Rectal smooth muscle tissue (tissue), 1 donor: ENCODE results near the gene IAH1.

Experiments
- H3K27ac ChIP-seq: one replicate; pipeline ENCODE4 v1.7.0; 2013; ENCODE audit warnings: low read depth, low read length, inconsistent platforms
- H3K27me3 ChIP-seq: one replicate; pipeline ENCODE4 v1.7.0; 2013; ENCODE audit warnings: low read length; ENCODE audit not compliant: control insufficient read depth, insufficient read depth
- H3K36me3 ChIP-seq: one replicate; pipeline ENCODE4 v1.7.0; 2013; ENCODE audit warnings: low read length; ENCODE audit not compliant: control insufficient read depth, insufficient read depth
- H3K4me1 ChIP-seq: one replicate; pipeline ENCODE4 v1.7.0; 2013; ENCODE audit warnings: low read length; ENCODE audit not compliant: control insufficient read depth, insufficient read depth
- H3K4me3 ChIP-seq: one replicate; pipeline ENCODE4 v1.7.0; 2013; ENCODE audit warnings: low read length
- H3K9ac ChIP-seq: one replicate; pipeline ENCODE4 v1.7.0; 2013; ENCODE audit warnings: low read length

Gene IAH1

GRCh38 chr2:9518163-9518562 is 43.8 kb downstream of the IAH1 start:
- H3K27me3 ChIP-seq: no peaks in the 10 kb centered on the region
- no peak overlapping the region for H3K27ac ChIP-seq
- H3K9ac ChIP-seq: no peak overlapping the region
- H3K4me3 ChIP-seq: no peak overlapping the region
- H3K4me1 ChIP-seq: no peaks in the 10 kb centered on the region
- H3K36me3 ChIP-seq: peaks cover 26% of the 10 kb centered on the region

DNA sequence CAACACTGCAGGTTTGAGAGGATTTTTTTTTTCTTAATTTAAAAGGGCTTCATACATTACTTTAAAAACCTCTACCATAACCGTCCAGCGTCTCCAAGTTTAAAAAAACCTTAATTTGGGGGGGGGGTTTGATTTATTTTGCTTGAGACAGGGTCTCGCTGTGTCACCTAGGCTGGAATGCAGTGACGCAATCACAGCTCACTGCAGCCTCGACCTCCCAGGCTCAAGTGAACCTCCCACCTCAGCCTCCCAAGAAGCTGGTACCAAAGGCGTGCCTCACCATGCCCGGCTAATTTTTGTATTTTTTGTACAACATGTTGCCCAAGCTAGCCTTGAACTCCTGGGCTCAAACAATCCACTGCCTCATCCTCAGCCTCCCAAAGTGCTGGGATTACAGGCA is 44.4 kb downstream of the IAH1 start:
- H3K9ac ChIP-seq: no peak overlapping the region
- H3K27me3 ChIP-seq: no peaks in the 10 kb centered on the region
- no peak overlapping the region for H3K27ac ChIP-seq
- no peaks in the 10 kb centered on the region for H3K4me1 ChIP-seq
- no peak overlapping the region for H3K4me3 ChIP-seq
- peaks cover 23% of the 10 kb centered on the region for H3K36me3 ChIP-seq

DNA sequence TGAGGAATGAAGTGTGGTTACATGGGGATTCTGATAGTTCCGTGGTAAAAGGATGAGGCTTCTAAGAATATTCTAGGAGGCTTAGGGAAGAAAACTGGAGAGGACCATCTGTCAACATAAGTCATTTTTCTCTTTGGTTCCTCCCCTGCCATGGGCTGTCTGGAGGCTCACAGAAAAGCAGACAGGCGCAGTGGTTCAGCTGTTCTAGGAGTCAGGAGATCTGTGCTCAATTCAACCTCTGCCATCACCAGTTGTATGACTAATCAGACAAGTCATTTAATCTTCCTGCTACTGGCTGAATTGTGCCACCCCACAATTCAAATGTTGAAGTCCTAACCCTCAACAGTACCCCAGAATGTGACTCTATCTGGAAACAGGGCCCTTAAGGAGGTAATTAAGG is 44.9 kb downstream of the IAH1 start:
- H3K9ac ChIP-seq: no peak overlapping the region
- no peak overlapping the region for H3K4me3 ChIP-seq
- H3K36me3 ChIP-seq: peaks cover 22% of the 10 kb centered on the region
- H3K27ac ChIP-seq: no peak overlapping the region
- no peaks in the 10 kb centered on the region for H3K4me1 ChIP-seq
- no peaks in the 10 kb centered on the region for H3K27me3 ChIP-seq

DNA sequence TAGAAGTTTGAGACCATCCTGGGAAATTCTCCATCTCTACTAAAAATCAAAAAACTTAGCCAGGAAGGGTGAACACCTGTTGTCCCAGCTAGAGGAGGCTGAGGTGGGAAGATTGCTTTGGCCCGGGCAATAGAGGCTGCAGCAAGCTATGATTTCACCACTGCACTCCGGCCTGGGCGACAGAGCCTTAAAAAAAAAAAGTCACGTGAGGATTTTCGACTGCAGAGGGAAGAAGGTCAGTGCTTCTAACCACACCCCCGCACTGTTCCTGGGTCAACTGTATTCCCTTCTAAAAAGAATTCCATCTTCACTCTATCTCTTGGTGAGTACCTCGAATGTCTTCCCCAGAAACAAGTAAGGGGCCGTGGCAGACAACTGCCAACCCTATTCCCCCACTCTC is 49.9 kb downstream of the IAH1 start:
- H3K27ac ChIP-seq: no peak overlapping the region
- H3K9ac ChIP-seq: no peak overlapping the region
- H3K4me3 ChIP-seq: no peak overlapping the region
- H3K36me3 ChIP-seq: peaks cover 12% of the 10 kb centered on the region
- no peaks in the 10 kb centered on the region for H3K4me1 ChIP-seq
- no peaks in the 10 kb centered on the region for H3K27me3 ChIP-seq

GRCh38 chr2:9525266-9525665 is 50.9 kb downstream of the IAH1 start:
- Histone ChIP-seq H3K36me3 (peaks cover 5% of the 10 kb centered on the region), H3K4me1 (no peaks in the 10 kb centered on the region), H3K27ac (no peak overlapping the region), H3K4me3 (no peak overlapping the region), H3K9ac (no peak overlapping the region), H3K27me3 (no peaks in the 10 kb centered on the region)

GRCh38 chr2:9527995-9528787 is 53.8 kb downstream of the IAH1 start:
- Histone ChIP-seq H3K4me3 (no peak overlapping the region), H3K9ac (no peak overlapping the region), H3K27ac (no peak overlapping the region), H3K27me3 (no peaks in the 10 kb centered on the region), H3K4me1 (no peaks in the 10 kb centered on the region), H3K36me3 (peaks cover 2% of the 10 kb centered on the region)

DNA sequence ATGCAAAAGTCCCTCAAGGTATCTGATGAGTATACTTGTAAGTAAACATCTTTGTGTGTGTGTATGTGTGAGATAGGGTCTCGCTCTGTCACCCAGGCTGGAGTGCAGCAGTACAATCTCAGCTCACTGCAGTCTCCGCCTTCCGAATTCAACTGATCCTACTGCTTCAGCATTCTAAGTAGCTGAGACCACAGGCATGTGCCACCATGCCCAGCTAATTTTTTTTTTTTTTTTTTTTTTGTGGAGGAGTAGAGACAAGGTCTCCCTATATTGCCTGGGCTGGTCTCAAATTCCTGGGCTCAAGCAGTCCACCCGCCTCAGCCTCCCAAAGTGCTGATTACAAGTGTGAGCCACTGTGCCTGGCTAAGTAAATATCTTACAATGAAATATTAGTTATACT is 58.1 kb downstream of the IAH1 start:
- H3K4me3 ChIP-seq: no peak overlapping the region
- no peak overlapping the region for H3K27ac ChIP-seq
- no peaks in the 10 kb centered on the region for H3K27me3 ChIP-seq
- H3K4me1 ChIP-seq: no peaks in the 10 kb centered on the region
- no peaks in the 10 kb centered on the region for H3K36me3 ChIP-seq
- no peak overlapping the region for H3K9ac ChIP-seq

DNA sequence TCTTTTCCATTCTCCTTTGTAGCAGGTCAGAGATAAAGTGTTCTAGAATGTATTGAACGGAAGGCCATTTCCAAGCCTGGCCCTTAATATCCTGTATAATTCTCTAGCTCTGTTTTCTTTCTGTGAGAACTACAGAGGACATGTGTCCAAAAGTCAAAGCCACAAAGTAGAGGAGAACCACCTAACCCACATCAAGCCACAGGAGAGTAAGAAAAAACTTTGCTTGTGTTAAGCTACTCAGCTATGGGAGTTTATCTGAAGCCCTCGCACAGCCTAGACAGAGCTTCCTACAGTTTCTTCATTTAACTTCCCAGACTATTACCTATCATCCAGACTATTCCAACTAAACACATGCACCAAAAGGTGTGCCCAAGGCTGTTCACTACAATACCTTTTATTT is 59.3 kb downstream of the IAH1 start:
- H3K4me1 ChIP-seq: no peaks in the 10 kb centered on the region
- no peaks in the 10 kb centered on the region for H3K36me3 ChIP-seq
- no peak overlapping the region for H3K9ac ChIP-seq
- no peak overlapping the region for H3K4me3 ChIP-seq
- H3K27me3 ChIP-seq: no peaks in the 10 kb centered on the region
- H3K27ac ChIP-seq: no peak overlapping the region

DNA sequence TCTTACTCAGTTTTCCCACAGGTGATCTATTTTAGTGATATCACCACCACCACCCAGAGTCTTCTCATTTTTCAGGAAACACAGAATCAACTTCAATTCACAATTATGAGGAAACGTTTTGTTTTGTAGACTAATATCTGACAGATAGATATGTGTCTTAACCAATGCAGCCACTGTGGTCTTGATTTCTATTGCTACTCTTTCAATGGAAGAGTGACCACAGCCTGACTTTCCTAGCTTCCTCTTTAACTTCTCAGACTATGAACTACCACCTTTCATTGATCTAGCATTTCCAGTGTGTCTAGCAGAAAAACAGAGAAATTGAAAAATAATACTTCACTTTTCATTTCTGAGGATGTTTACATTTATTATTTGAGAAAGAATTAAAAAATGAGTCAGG is 60.8 kb downstream of the IAH1 start:
- Histone ChIP-seq H3K27ac (no peak overlapping the region), H3K4me3 (no peak overlapping the region), H3K36me3 (no peaks in the 10 kb centered on the region), H3K4me1 (no peaks in the 10 kb centered on the region), H3K9ac (no peak overlapping the region), H3K27me3 (no peaks in the 10 kb centered on the region)

DNA sequence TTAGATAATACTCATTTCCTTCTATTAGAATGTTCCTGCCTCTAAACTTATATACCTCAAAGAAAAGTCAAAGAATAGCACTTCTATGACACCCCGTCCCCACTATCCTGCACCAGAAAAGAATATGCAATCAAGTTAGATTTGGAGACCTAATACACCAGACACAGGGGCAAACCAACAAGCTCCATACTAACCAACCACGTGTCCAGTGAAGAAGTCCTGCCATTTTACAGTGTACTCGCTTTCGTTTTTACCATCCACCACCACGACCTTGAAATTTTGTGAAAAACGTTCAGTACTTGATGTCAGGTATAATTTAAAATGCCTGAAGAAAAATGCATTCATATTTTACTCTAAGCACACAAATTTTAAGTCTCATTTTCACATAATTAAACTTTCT is 62.2 kb downstream of the IAH1 start:
- Histone ChIP-seq H3K36me3 (no peaks in the 10 kb centered on the region), H3K27ac (no peak overlapping the region), H3K27me3 (no peaks in the 10 kb centered on the region), H3K9ac (no peak overlapping the region), H3K4me3 (no peak overlapping the region), H3K4me1 (no peaks in the 10 kb centered on the region)

- no peaks in the 10 kb centered on the region for H3K4me1 ChIP-seq
- no peak overlapping the region for H3K9ac ChIP-seq
- no peak overlapping the region for H3K4me3 ChIP-seq
- H3K27ac ChIP-seq: no peak overlapping the region
- H3K36me3 ChIP-seq: no peaks in the 10 kb centered on the region
- no peaks in the 10 kb centered on the region for H3K27me3 ChIP-seq
These were observed 63.7 kb downstream of the IAH1 start for GRCh38 chr2:9538000-9538507.
